T-helper 2 cell treated with Interferon-gamma antibody and Interleukin-4, amounts not matched to agents 5 μg/mL and 100 μg/mL, for 36 hours (primary cell): ENCODE data around the gene SLC19A1.

ENCODE experiments used
- DNase-seq: peaks from one replicate; pipeline ENCODE4 v3.0.0; 2021; ENCODE audit warnings: low spot score
- H3K27ac Mint-ChIP-seq: one replicate; pipeline ENCODE4 v1.8.0; 2021; ENCODE audit warnings: mild to moderate bottlenecking, mixed read lengths
- H3K27me3 Mint-ChIP-seq: one replicate; pipeline ENCODE4 v1.8.0; 2021; ENCODE audit warnings: low read depth, mixed read lengths
- H3K36me3 Mint-ChIP-seq: one replicate; pipeline ENCODE4 v1.8.0; 2021; ENCODE audit warnings: low read depth, mixed read lengths
- H3K4me1 Mint-ChIP-seq: one replicate; pipeline ENCODE4 v1.8.0; 2021; ENCODE audit warnings: low read depth, mixed read lengths
- H3K4me3 Mint-ChIP-seq: one replicate; pipeline ENCODE4 v1.8.0; 2022; ENCODE audit warnings: mild to moderate bottlenecking, moderate library complexity, mixed read lengths
- H3K9me3 Mint-ChIP-seq: one replicate; pipeline ENCODE4 v1.8.0; 2021; ENCODE audit warnings: mixed read lengths

The SLC19A1 gene

DNA sequence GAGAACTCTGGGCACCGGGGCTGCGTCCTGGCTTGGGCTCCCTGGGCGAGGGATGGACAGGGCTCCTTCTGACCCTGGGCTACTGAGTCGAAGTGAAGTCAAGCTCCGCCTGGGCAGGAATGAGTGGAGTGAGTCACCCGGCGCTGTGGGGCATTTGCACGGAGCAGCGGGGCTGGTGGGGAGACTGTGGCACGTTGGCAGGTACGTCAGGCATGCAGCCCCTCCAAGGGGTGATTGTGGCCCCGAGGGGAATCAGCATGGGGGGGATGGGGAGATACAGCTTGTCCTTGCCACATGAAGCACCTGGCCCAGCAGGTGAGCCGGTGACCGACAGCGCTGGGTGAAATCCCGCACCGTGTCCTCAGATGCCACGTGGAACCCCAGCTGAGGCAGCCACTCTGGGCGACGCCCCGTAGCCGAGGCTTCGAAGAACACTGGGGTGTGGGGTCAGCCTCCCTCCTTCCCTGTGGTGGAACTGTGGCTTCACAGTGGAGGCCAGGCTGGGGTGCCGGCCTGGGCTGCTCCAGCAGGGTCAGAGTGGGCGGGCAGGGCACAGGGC is 74.9 kb downstream of the SLC19A1 start:
- no peaks in the 10 kb centered on the region for H3K9me3 Mint-ChIP-seq
- no peak for DNase-seq
- H3K4me3 Mint-ChIP-seq: no peak overlapping the region
- no peaks in the 10 kb centered on the region for H3K36me3 Mint-ChIP-seq
- H3K4me1 Mint-ChIP-seq: peaks cover 8% of the 10 kb centered on the region
- H3K27me3 Mint-ChIP-seq: peaks cover 7% of the 10 kb centered on the region
- H3K27ac Mint-ChIP-seq: no peak overlapping the region

DNA sequence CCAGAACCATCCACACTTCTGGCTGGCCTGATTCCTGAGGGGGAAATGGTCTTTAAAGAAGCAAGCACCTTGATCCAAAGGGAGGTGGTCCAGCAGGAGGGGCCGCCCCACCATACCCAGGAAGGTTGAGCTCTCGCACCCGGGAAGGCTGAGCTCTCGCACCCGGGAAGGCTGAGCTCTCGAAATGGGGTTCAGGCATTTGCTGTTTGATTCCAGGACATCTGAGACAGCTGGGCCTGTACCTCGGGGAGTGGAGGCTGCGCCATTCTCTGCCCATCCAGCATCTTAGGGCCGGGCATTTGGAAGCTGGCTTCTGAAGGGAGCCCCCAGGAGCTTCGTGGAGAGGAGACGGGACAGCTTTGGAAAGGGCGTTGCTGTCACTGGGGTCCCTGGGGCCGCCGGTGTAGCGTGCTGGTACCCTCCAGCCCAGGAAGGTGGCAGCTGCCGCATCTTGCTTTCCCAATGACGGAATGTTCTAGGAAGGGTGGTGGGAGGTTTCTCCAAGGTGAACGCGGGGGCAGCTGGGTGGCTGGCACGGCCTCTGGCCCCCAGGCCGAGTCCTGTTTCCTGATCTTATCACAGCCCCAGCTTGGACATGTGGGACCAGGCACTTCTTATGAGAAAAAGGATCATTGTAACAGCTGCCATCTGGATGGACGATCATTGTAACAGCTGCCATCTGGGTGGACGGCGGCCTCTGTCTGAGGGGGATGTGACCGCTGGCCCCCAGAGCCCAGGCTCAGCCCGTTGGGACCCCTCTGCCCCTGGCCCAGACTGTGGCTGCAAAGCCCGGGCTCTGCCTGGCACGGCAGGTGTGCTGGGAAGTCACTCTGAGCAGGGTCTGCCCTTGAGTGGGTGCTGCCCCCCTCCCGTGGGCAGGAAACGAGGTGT is 75.7 kb downstream of the SLC19A1 start:
- Mint-ChIP-seq H3K9me3 (no peaks in the 10 kb centered on the region), H3K27ac (no peak overlapping the region), H3K4me3 (no peak overlapping the region)

DNA sequence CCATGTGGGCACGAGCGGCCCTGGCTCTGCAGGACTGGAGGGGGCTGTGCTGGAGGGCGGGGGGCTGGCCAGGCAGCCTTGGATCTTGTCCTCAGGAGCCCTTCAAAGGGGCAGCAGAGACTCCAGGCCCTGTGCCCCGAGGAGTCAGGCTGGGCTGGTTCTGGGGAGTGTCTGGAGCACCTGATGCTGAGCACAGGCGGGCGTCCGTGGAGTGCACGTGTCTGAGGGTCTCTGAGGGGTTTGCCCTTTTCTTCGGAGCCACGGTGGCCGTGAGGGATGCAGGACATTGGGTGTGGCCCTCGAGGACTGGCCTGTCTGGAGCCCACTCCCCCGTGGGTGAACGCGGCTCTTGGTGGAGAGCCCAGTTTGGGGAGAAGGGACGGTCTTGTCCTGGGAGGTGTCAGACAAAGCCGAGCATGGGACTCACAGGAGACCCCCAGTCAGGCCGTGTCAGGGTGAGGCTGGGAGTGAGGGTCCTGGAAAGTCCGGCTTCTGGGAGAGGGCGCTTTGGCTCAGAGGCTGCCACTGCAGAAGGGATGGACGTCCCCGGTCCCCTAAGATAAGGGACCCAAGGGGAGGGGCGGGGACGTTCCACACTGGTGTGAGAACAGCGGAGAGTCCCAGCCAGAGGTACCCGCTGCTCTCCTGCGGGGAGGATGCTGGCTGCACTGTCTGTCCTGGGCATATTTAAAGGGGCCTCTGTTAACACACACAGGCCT is 76.5 kb downstream of the SLC19A1 start:
- Mint-ChIP-seq H3K4me3 (no peak overlapping the region), H3K27ac (no peak overlapping the region), H3K4me1 (peaks cover 4% of the 10 kb centered on the region), H3K27me3 (peaks cover 12% of the 10 kb centered on the region), H3K9me3 (no peaks in the 10 kb centered on the region), H3K36me3 (no peaks in the 10 kb centered on the region)
- DNase-seq: no peak

More for the DNA sequence above, 75.7 kb downstream of the SLC19A1 start:
- Mint-ChIP-seq H3K36me3 (no peaks in the 10 kb centered on the region), H3K27me3 (peaks cover 11% of the 10 kb centered on the region), H3K4me1 (peaks cover 8% of the 10 kb centered on the region)
- no peak for DNase-seq

DNA sequence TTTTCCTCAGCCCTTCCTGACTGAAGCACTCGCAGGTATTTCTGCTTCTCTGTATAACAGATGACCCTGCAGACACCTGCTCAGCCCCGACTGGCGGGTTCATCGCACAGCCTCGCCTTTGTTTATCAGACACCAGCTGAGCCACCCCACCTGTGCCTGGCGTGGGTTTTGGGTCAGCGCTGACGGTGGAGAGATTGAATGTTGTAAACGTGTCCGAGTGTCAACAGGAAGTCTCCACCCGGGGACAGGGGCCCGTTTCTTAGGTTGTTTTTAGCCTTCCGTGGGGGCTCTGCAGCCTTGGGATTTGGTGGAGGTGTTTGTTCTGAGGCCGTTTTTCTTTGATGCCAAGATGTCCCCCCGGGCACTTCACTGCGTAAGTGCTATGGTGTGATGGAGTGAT is 77.1 kb downstream of the SLC19A1 start:
- Mint-ChIP-seq H3K36me3 (no peaks in the 10 kb centered on the region), H3K9me3 (no peaks in the 10 kb centered on the region), H3K4me3 (no peak overlapping the region), H3K27me3 (peaks cover 12% of the 10 kb centered on the region), H3K4me1 (peaks cover 2% of the 10 kb centered on the region), H3K27ac (no peak overlapping the region)
- no peak for DNase-seq

DNA sequence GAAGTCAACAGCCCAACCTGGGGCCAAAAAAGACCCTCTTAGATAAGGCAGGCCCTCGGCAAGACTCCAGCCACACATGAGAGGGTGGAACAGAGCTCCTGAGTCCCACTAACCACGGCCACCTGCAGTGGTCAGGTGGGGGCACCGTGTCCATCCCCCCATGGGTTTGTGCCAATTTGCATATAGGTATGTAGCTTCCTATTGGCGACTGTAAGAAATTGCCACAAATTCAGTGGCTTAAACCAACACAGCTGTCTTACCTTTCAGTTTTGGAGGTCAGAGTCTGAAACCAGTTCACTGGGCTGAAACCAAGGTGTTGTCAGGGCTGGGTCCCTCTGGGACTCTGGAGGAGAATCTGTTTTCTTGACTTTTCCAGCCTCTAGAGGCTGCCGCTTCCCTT is 77.9 kb downstream of the SLC19A1 start:
- Mint-ChIP-seq H3K4me3 (no peak overlapping the region), H3K27ac (no peak overlapping the region), H3K9me3 (no peaks in the 10 kb centered on the region), H3K27me3 (peaks cover 12% of the 10 kb centered on the region), H3K36me3 (no peaks in the 10 kb centered on the region), H3K4me1 (no peaks in the 10 kb centered on the region)
- no peak for DNase-seq

DNA sequence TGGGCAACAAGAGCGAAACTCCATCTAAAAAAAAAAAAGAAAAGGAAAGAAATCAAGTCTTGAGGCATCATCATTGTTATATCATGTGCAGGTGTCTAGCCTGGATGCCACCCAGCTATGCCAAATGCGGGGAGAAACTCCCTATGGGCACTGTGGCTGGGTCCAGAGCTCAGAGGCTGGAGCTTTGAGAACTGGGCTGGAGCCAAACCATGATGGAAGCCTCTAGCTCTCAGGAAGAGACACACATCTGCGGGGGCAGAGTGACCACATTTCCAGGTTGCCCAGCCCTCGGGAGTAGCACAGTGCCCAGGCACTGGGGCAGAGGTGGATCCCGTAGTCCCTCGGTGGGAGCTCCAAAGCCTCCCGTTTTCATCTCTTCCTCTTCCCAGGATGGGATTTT is 78.4 kb downstream of the SLC19A1 start:
- Mint-ChIP-seq H3K4me1 (no peaks in the 10 kb centered on the region), H3K36me3 (no peaks in the 10 kb centered on the region), H3K27me3 (peaks cover 12% of the 10 kb centered on the region), H3K27ac (no peak overlapping the region), H3K4me3 (no peak overlapping the region), H3K9me3 (no peaks in the 10 kb centered on the region)
- no peak for DNase-seq

DNA sequence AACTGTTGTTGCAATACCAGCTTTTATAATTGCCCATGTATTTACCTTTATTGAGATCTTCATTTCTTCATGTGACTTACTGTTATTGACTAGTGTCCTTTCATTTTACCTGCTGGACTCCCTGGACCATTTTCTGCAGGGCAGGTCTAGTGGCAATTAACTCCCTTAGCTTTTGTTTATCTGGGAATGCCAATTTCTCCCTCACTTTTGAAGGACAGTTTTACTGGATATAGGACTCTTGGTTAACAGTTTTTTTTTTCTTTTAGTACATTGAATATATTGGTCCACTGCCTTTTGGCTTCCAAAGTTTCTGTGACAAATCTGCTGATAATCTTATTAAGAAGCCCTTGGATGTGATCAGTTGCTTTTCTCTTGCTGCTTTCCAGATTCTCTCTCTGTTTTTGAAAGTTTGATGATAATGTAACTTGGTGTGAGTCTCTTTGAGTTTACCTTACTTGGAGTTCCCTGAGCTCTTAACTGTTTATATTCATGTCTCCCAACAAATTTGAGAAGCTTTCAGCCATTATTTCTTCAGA is 80.4 kb downstream of the SLC19A1 start:
- Mint-ChIP-seq H3K9me3 (no peaks in the 10 kb centered on the region), H3K27me3 (peaks cover 12% of the 10 kb centered on the region), H3K4me3 (no peak overlapping the region), H3K36me3 (no peaks in the 10 kb centered on the region), H3K27ac (no peak overlapping the region), H3K4me1 (no peaks in the 10 kb centered on the region)
- no peak for DNase-seq

DNA sequence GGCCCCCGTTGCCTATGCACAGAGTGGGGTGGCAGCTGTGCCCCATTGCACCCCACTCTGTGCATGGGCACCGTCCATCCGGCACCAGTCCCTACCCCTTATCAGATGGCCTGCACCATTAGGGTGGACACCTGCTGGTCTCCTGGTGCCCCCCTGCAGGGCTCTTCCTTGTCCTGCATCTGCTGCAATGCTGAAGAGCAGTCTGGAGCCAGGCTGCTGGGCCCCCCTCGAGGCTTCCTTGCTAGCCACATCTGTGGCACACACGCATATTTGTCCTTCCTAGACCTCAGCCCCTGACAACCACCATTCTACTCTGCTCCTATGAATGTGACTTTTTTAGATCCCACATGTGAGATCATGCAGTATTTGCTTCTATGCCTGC is 80.9 kb downstream of the SLC19A1 start:
- no peak for DNase-seq
- no peaks in the 10 kb centered on the region for H3K9me3 Mint-ChIP-seq
- H3K27ac Mint-ChIP-seq: no peak overlapping the region
- H3K4me1 Mint-ChIP-seq: no peaks in the 10 kb centered on the region
- peaks cover 12% of the 10 kb centered on the region for H3K27me3 Mint-ChIP-seq
- no peak overlapping the region for H3K4me3 Mint-ChIP-seq
- H3K36me3 Mint-ChIP-seq: no peaks in the 10 kb centered on the region

DNA sequence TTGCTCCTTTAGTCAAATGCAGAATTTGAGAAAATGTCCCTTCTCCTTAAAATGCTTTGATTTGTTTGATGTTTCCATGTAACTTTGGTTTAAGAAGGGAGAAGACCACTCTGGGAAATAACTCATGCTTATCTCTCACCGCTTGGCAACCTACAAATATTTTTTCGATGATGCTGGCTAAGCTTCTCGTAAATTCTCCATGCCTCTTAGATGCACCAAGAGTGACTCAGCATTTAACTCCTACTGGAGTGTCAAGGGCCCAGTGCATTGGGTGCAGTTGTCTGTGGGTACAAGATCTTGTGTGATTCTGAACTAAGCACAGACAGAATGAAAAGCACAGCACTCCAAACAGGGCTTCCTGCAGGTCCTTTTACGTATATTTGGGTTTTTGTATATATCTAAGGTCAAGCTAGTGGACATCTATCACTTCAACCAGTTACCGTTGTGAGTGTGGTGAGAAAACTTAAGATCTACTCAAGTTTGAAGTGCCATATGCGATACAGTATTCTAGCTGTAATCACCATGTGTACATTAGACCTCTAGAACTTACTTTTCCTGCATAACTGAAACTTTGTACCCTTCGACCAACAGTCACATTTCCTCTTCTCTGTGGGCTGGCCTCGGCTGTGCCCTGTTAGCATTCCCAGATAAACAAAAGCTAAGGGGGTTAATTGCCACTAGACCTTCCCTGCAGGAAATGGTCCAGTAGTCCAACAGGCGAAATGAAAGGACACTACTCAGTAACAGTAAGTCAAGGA is 81.5 kb downstream of the SLC19A1 start:
- no peak overlapping the region for H3K4me3 Mint-ChIP-seq
- no peaks in the 10 kb centered on the region for H3K9me3 Mint-ChIP-seq
- H3K4me1 Mint-ChIP-seq: no peaks in the 10 kb centered on the region
- H3K36me3 Mint-ChIP-seq: no peaks in the 10 kb centered on the region
- no peak for DNase-seq
- peaks cover 12% of the 10 kb centered on the region for H3K27me3 Mint-ChIP-seq
- H3K27ac Mint-ChIP-seq: no peak overlapping the region

DNA sequence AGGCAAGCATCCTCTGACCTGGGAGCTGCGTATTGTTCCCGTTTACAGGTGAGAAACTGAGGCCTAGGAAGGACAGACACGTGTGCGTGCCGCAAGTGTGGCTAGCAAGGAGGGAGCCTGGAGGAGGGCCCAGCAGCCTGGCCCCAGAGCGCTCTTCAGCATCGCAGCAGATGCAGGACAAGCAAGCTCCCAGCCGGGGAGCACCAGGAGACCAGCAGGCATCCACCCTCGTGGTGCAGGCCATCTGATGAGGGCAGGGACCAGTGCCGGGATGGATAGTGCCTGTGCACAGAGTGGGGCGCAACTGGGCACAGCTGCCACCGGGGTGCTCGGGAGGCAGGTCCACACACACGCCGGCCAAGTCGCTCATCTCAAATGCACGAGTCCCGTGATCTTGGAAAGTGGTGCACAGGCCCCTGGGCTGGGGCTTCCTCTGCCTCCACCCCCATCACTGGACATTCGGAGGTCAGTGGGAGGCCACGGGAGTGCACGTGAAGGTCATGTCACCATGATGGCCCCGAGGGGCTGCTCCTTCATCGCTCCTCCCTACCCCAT is 82.2 kb downstream of the SLC19A1 start:
- H3K36me3 Mint-ChIP-seq: no peaks in the 10 kb centered on the region
- DNase-seq: no peak
- peaks cover 12% of the 10 kb centered on the region for H3K27me3 Mint-ChIP-seq
- H3K4me1 Mint-ChIP-seq: no peaks in the 10 kb centered on the region
- H3K27ac Mint-ChIP-seq: no peak overlapping the region
- no peak overlapping the region for H3K4me3 Mint-ChIP-seq
- H3K9me3 Mint-ChIP-seq: no peaks in the 10 kb centered on the region

DNA sequence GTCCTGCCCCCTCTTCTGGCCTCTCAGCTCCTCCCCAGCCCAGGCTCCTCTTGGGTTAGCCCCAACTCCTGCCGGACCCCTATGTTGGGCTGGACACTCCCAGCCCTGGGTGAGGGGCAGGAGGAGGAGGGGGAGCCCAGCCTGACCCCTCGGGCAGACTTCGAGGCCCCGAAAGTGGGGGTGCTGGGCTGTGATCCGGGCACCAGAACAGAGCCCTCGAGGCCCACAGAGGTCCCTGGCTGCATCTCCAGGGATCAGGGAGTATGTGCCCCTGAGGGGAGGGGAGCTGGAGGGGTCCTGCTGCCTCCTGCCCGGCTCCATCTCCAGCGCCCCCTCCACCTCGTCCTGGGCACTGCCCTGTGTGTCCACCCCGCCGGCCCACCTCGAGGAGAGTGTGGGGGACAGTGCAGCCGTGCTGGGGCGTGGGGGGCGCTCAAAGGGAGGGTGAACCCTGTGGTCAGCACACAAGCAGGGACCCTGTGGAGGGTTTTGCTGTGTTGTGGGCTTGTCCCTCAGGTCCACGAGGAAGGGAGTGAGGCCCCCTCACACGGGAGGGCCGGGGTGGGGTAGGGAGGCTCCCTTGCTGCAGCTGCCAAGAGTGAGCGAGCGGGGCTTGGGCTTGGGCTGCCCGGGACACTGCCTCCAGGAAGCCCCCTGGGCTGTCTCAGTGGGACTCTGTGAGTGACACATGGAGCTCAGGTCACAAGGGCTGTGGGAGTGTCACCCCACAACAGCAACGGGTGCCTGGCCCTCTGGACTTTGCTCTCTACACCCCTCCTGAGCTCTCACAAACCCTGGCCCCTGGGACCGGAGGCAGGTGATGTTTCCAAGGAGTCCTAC is 82.8 kb downstream of the SLC19A1 start:
- H3K36me3 Mint-ChIP-seq: no peaks in the 10 kb centered on the region
- no peaks in the 10 kb centered on the region for H3K9me3 Mint-ChIP-seq
- no peaks in the 10 kb centered on the region for H3K4me1 Mint-ChIP-seq
- H3K4me3 Mint-ChIP-seq: no peak overlapping the region
- no peak for DNase-seq
- peaks cover 12% of the 10 kb centered on the region for H3K27me3 Mint-ChIP-seq
- no peak overlapping the region for H3K27ac Mint-ChIP-seq

DNA sequence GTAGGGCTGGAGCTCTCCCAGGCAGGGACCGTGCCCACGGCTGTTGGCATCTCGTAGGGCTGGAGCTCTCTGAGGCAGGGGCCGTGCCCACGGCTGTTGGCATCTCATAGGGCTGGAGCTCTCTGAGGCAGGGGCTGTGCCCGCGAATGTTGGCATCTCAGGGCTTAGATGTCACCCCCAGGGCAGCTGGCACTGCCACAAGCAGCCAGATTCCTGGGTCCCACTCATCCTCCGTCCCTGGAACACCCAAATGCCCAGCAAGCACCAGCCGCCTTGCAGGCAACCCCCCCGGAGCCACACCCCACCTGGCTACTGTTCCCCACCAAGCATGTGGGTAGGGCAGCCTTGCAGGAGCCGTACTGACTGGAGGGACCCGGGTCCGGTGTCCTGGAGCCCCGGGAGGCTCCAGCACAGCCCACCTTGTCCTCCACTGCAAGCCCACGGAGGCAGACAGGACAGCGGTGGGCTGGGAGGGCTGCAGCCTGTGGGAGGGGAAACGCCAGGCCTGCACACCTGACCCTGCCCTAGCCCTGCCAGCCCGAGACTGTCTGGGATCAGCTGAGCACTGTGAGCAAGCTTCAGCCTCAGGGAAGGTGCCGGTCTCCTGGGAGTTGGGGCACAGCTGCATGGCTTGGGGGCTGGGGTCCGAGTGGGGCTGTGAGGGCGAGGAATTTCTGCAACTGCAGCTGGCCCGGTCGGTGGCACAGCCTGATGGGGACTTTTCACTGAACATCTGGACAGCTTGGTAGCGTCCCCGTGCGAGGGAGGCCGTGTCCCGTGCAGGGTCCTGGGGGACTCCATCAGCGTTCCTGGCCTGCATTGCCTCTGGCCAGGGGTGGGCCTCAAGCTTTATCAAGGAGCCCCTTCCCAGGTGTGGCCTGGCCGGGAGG is 83.7 kb downstream of the SLC19A1 start:
- Mint-ChIP-seq H3K4me1 (no peaks in the 10 kb centered on the region), H3K9me3 (no peaks in the 10 kb centered on the region), H3K27me3 (peaks cover 12% of the 10 kb centered on the region), H3K4me3 (no peak overlapping the region), H3K36me3 (no peaks in the 10 kb centered on the region), H3K27ac (no peak overlapping the region)
- no peak for DNase-seq
